AG10803 (cell line): ENCODE measurements around the gene TKTL1.

Source experiments
- DNase-seq: peaks from one replicate; pipeline ENCODE4 v3.0.0; 2010; ENCODE audit warnings: low read depth
- H3K4me3 ChIP-seq: 2 replicates; pipeline ENCODE4 v1.5.1; 2011; ENCODE audit warnings: mild to moderate bottlenecking, low read length, control low read depth
- CTCF ChIP-seq: conservative IDR thresholded peaks from 2 replicates; pipeline ENCODE4 v1.5.1; 2011; ENCODE audit warnings: mild to moderate bottlenecking, low read length, control low read depth, inconsistent platforms

The TKTL1 gene

GRCh38 chrX:154352012-154352401, 56.4 kb downstream of the TKTL1 start:
- no peak for TF ChIP-seq CTCF
- no peak for DNase-seq
- no peak overlapping the region for H3K4me3 ChIP-seq

GRCh38 chrX:154352466-154352865, 56.9 kb downstream of the TKTL1 start:
- DNase-seq: no peak
- no peak for TF ChIP-seq CTCF
- no peak overlapping the region for H3K4me3 ChIP-seq

- no peak for TF ChIP-seq CTCF
- no peak overlapping the region for H3K4me3 ChIP-seq
- no peak for DNase-seq
Measured at GRCh38 chrX:154353172-154353843, 57.7 kb downstream of the TKTL1 start.

GRCh38 chrX:154354013-154354412, 58.4 kb downstream of the TKTL1 start:
- DNase-seq: no peak
- no peak for TF ChIP-seq CTCF
- H3K4me3 ChIP-seq: no peak overlapping the region

- no peak overlapping the region for H3K4me3 ChIP-seq
- TF ChIP-seq CTCF: no peak
- DNase-seq: no peak
Measured at GRCh38 chrX:154354516-154354915, 58.9 kb downstream of the TKTL1 start.

GRCh38 chrX:154355094-154355775, 59.6 kb downstream of the TKTL1 start:
- DNase-seq: no peak
- no peak for TF ChIP-seq CTCF
- no peak overlapping the region for H3K4me3 ChIP-seq

GRCh38 chrX:154355776-154356140, 60.2 kb downstream of the TKTL1 start:
- no peak for TF ChIP-seq CTCF
- no peak overlapping the region for H3K4me3 ChIP-seq
- DNase-seq: no peak
